ENCODE measurements around the gene ADAM19.
"Not testable (repeated sequence)": the region's sequence is repeated elsewhere in the genome, so short reads cannot be mapped to it uniquely, and the experiment has no call there.

ADAM19 gene

GRCh38 chr5:157511651-157512644 is 63.6 kb downstream of the ADAM19 start:
- peak; percentile 62 for DNase-seq

GRCh38 chr5:157510682-157511081 is 64.9 kb downstream of the ADAM19 start:
- no peak for DNase-seq

- no peak for DNase-seq
These were observed 66.0 kb downstream of the ADAM19 start for GRCh38 chr5:157509587-157509986.

- DNase-seq: no peak
These were observed 66.5 kb downstream of the ADAM19 start for GRCh38 chr5:157509093-157509492.

- DNase-seq: no peak
These were observed 68.4 kb downstream of the ADAM19 start for GRCh38 chr5:157506981-157507780.

- no peak for DNase-seq
These were observed 69.4 kb downstream of the ADAM19 start for GRCh38 chr5:157506066-157506590.

- no peak for DNase-seq
These were observed 70.1 kb downstream of the ADAM19 start for GRCh38 chr5:157505496-157505895.

DNA sequence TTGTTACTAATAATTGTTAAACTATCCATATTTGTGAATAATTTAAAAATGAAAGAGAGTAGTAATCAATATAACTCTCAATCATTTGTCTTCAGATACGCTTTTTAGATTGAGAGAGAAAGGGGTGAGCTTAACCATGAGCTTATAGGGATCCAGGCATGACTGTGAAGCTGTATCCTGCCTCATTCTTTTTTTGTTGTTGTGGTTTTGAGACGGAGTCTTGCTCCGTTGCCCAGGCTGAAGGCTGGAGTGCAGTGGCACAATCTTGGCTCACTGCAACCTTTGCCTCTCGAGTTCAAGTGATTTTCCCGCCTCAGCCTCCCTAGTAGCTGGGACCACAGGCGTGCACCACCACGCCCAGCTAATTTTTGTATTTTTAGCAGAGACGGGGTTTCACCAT is 71.5 kb downstream of the ADAM19 start:
- no peak for DNase-seq

DNA sequence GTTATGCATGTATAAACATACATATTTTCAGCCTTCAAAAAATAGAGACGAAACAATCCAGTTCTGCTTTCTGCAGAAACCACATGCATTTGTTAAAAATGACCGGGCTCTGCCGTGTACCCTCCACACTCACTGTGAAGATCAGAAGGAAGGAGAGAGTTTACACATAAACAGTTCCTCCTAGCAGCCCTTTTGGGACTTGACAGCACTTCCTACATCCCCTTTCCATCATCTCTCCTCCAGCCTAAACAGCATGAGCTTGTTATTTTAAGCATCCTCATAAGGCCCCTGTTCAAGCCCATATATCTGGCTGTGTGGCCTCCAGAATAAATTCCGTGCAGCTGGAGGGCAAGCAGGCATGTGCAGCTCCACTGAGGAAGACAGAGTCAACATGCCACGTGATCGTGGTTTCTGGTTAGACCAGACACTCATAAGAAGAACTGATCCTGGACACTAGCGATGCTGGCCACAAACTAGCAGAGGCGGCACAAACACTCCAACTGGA is 73.4 kb downstream of the ADAM19 start:
- DNase-seq: no peak

DNA sequence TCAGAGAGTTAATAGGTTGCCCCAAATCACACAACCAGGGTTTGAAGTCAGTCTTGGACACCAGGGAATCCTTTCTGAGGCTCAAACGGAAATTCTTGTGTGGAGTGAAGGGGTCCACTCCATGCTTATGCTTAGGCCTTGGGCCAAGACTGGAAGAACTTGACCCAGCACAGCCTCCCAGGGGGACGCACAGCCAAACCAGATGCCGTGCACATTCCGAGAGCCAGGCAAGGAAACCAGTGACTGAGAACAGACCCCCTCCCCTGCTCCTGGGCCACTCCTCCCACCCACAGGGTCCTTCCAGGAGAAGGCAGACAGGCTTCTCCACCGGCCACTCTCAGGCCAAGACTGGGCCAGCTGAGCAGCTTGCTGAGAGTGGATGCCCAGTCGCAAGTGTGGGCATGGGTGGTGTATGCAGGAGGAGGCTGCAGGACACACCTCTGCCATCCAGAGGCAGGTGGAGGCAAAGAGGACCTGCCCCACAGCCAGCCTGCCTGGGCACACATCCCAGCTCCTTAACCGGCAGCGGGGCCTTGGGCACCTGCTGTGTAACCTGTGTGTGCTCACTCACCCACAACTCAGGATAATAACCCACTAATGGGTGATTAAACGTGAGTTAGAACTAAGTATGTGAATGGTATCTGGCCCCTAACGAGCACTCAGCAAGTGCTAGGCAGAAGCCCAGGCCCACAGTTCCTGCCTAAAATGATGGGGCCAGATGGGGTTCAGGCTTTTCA is 77.5 kb downstream of the ADAM19 start:
- no peak for DNase-seq

DNA sequence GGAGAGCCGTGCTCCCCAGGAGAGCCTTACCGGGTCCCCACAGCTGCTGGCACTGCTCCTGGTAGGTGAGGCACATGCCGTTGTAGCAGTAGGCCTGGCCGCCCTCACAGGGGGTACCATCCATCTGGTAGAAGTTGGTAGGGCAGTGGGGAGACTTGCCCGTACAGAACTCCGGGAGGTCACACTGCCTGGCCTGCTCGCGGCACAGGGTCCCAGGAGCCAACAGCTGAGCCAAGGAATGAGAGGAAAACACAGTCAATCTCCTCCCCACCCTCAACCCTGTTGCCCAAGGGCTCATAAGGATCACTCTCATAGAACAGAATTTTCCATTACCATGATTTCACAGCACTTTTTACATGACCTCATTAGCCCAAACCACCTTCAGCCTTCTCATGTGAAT is 78.7 kb downstream of the ADAM19 start:
- no peak for DNase-seq

DNA sequence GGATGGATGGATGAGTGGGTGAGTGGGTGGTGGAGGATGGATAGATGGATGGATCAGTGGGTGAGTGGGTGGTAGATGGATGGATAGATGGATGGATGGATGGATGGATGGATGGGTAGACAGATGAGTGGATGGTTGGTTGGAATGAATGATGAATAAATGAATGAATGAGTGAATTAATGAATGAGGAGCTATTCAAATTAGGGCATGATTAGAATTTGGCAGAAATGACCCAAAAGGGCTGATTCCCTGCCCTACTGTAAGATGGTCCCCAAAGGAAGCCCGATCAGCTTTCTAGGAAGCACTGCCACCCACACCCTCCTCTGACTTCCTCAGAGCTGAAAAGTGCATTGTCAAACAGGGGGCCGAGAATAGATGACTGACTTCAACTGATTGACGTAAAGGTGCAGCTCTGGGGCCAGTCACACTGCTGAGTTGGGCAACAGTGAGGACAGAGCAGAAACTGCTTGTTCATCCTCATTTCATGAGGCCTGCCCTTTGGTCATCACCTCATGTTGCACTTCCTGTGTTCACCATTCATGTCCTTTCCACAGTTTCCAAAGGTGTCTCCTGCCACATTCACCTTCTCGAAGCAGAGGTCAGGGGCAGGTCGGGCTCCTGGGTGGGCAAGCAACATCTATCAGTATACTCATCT is 81.3 kb downstream of the ADAM19 start:
- DNase-seq: no peak

DNA sequence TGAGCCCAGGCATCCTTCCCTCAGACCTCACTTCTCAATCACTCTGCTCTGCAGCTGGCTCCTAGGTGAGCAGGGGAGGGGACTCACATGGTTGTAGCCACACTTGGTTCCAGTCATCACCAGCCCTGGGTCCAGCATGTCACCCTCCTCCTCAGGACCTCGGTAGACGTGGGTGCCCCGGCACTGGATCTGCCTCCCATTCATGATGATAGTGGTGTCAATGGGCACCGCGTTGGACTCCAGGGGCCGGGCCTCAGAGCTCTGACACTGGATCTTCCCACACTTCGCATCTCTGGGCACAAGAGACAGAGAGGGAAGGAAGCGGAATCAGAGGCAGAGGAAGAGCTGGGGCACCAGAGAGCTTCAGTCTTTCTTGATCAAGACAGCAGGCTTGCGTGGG is 82.7 kb downstream of the ADAM19 start:
- no peak for DNase-seq

- no peak for DNase-seq
These were observed 84.0 kb downstream of the ADAM19 start for GRCh38 chr5:157491471-157491995.

DNA sequence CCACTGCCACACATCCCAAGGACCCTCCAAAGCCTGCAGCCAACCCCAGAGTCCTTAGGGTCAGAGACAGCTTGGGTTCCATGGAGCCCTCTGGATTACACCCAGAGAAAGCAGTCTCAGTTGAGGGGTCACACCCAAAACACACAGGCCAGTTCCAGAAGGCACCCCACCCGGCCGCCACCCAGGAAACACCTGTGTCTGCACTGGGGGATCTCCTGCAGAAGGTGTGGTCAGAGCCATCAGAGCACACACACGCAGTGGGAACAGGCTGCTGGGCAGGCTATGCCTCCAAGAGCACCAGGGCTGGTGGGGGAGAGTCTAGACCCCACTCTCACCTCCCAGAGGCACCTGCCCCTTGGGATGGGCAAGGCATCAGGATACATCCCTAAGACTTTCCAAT is 88.2 kb downstream of the ADAM19 start:
- no peak for DNase-seq

GRCh38 chr5:157486861-157487260 is 88.7 kb downstream of the ADAM19 start:
- DNase-seq: no peak

DNA sequence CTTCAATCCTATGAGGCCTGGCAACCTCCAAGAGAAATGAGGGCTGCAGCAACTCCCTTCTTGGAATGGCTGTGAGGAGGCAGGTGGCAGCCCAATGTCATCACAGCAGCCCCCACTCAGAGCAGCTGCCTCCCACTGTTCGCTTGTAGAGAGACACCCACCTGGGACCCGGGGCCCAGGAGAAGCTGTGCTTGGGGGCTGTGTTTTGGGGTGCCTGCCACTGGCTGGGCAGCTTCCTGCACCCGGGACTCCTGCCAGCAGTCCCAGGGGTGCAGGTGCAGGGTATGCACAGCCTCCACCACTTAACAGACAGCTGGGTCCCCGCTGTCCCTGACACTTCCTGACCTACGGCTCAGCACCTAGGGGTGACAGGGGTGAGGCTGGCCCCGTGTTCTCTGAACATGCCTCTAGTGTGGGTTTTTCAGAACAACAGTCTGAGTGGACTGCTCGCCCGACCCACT is 89.3 kb downstream of the ADAM19 start:
- DNase-seq: no peak

- no peak for DNase-seq
These were observed 89.8 kb downstream of the ADAM19 start for GRCh38 chr5:157485811-157486210.

DNA sequence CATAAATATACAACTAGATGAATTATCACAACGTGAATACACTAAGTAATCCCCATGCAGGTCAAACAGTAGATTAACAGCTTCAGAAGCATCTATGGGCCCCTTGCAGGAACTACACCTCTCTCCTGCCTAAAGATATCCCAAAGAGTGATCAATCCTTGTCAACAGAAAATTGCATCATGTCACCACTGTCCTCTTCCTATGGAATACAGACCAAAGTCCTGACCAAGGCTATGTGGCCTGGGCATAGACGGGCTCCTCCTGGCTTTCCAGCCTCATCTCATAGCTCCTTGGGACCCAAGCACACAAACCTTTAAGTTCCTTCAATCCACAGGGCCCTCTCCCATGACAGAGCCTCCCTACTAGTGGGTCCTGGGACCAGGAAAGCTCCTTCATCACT is 90.2 kb downstream of the ADAM19 start:
- DNase-seq: no peak

DNA sequence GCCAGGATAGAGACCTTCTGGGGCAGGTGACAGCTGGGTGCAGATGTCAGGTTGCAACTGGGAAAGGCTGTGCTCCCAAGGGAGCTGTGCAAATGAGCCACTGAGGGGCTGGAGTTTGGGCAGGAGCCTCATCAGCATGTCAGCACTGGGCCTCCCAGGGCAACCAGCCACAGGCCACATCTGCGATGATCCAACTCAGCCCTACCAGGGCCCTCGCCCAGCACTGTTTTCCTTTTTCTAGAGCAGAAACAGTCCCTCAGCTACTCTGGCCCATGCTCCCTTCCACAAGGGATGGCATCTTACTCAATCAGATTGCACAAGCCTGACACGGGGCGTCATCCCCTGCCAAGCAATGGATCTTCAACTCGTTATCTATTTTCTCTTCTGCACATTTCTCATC is 90.8 kb downstream of the ADAM19 start:
- DNase-seq: no peak

GRCh38 chr5:157482702-157483101 is 92.9 kb downstream of the ADAM19 start:
- DNase-seq: not testable (repeated sequence)

- DNase-seq: no peak
These were observed 93.9 kb downstream of the ADAM19 start for GRCh38 chr5:157481666-157482065.
